ENCODE measurements around the gene SPATA20. TPM values are rescaled to one million over a fixed set of nuclear protein-coding genes. Genes with fewer than 3 reads are reported as not detected.
A peak's percentile ranks its signal among the peaks of the same experiment; 100 is the strongest.

The SPATA20 gene
- total RNA-seq, 1 experiment from 2014 or later: 24.6 TPM

GRCh38 chr17:50501054-50501453 is 45.9 kb upstream of the SPATA20 start:
- DNase-seq (ENCODE audit: low spot score) (no peak), ATAC-seq (no peak)
- POLR2A ChIA-PET: no interaction called here
- Mint-ChIP-seq H3K4me3 (no peak overlapping the region), H3K36me3 (no peaks in the 10 kb centered on the region), H3K4me1 (peaks cover 8% of the 10 kb centered on the region), H3K27me3 (ENCODE audit: low read depth) (no peaks in the 10 kb centered on the region), H3K9me3 (no peaks in the 10 kb centered on the region), H3K27ac (no peak overlapping the region)
- TF ChIP-seq CTCF (IDR thresholded peaks at IDR 0.05) (peak; percentile 30; the same call in 1 of the 2 replicates), CREM (CRISPR knock-in tag; IDR thresholded peaks at IDR 0.05) (no peak)
- CTCF ChIA-PET: interaction anchor here (0.6 to 4.6 kb wide), 28 partner anchors 9 to 430 kb away, joined by 3 to 35 read pairs (median 4); partner anchors contain the start of genes CACNA1G, EPN3, LRRC59 and RSAD1

GRCh38 chr17:50502301-50502990 is 44.5 kb upstream of the SPATA20 start:
- DNase-seq (ENCODE audit: low spot score) (no peak), ATAC-seq (no peak)
- no peaks in the 10 kb centered on the region for H3K36me3 Mint-ChIP-seq
- no peaks in the 10 kb centered on the region for H3K9me3 Mint-ChIP-seq
- CTCF ChIA-PET: interaction anchor here (1.2 to 4.6 kb wide), 8 partner anchors 14 to 302 kb away, joined by 3 to 35 read pairs (median 12); partner anchors contain the start of genes EPN3, LRRC59 and RSAD1
- H3K27ac Mint-ChIP-seq: no peak overlapping the region
- no peak for TF ChIP-seq ZNF532 (CRISPR knock-in tag; IDR thresholded peaks at IDR 0.05; ENCODE audit: borderline replicate concordance)
- TF ChIP-seq SOX15 (CRISPR knock-in tag; IDR thresholded peaks at IDR 0.05): no peak
- no peak for TF ChIP-seq FOXK1 (CRISPR knock-in tag; IDR thresholded peaks at IDR 0.05)
- TF ChIP-seq RELA (CRISPR knock-in tag; IDR thresholded peaks at IDR 0.05; ENCODE audit: borderline replicate concordance): no peak
- TF ChIP-seq HMGA2 (CRISPR knock-in tag; IDR thresholded peaks at IDR 0.05): no peak
- no peak for TF ChIP-seq FOXP4 (CRISPR knock-in tag; IDR thresholded peaks at IDR 0.05)
- no peak for TF ChIP-seq SMAD4 (CRISPR knock-in tag; IDR thresholded peaks at IDR 0.05)
- no peak for TF ChIP-seq ZNF671 (CRISPR knock-in tag; IDR thresholded peaks at IDR 0.05)
- TF ChIP-seq EMX1 (CRISPR knock-in tag; IDR thresholded peaks at IDR 0.05): no peak
- no peak for TF ChIP-seq AR (CRISPR knock-in tag; IDR thresholded peaks at IDR 0.05)
- no peak for TF ChIP-seq IRF1 (CRISPR knock-in tag; IDR thresholded peaks at IDR 0.05)
- TF ChIP-seq ESRRA (CRISPR knock-in tag; IDR thresholded peaks at IDR 0.05; ENCODE audit: borderline replicate concordance): no peak
- TF ChIP-seq CREM (CRISPR knock-in tag; IDR thresholded peaks at IDR 0.05): no peak
- no peak for TF ChIP-seq ERG (CRISPR knock-in tag; IDR thresholded peaks at IDR 0.05)
- no peak for TF ChIP-seq RORB (CRISPR knock-in tag; IDR thresholded peaks at IDR 0.05)
- TF ChIP-seq HMGXB4 (CRISPR knock-in tag; IDR thresholded peaks at IDR 0.05): no peak
- H3K27me3 Mint-ChIP-seq (ENCODE audit: low read depth): no peaks in the 10 kb centered on the region
- H3K4me1 Mint-ChIP-seq: peaks cover 8% of the 10 kb centered on the region
- POLR2A ChIA-PET: interaction anchor here (1.2 kb wide), 1 partner anchor 58 kb away, joined by 4 read pairs; the partner anchor contains the start of gene CACNA1G
- H3K4me3 Mint-ChIP-seq: no peak overlapping the region
